Measurements from ENCODE around the gene MACROD2.

- TF ChIP-seq CTCF (conservative IDR thresholded peaks at IDR 0.05) (no peak), ZFX (IDR thresholded peaks at IDR 0.05) (no peak)
Measured at GRCh38 chr20:15676815-15677214, 1681.5 kb downstream of the MACROD2 start.
